Measurements from ENCODE around the gene FOXL2NB.

- TF ChIP-seq CTCF (conservative IDR thresholded peaks at IDR 0.05; ENCODE audit: low read length) (no peak), EZH2phosphoT487 (IDR thresholded peaks at IDR 0.05; ENCODE audit: borderline replicate concordance, low read depth, low read length) (no peak)
Observed at GRCh38 chr3:138944654-138944928, 2.4 kb upstream of the FOXL2NB start.

Measured in OCI-LY7 (cell line).